Natural killer cell (primary cell): ENCODE results near the gene KARS1. TPM values are rescaled to one million over a fixed set of nuclear protein-coding genes. Genes with fewer than 3 reads are reported as not detected.

Experiments
- ATAC-seq, 3 donors: fragments of 150-1000 bp in 2 of 3; fragments of 200-7000 bp in 1 of 3; cut with Tn5 transposase; 1 replicate in 1 of 3; 2 replicates in 2 of 3; pipeline ENCODE4 v1.10.0; 2021; ENCODE audit warnings: mild to moderate bottlenecking in 2 of 3, moderate library complexity in 2 of 3
- DNase-seq, 2 donors: peaks; one replicate each; pipeline versions ENCODE4 v3.0.0 to v3.0.0-alpha.2; 2013 to 2021; ENCODE audit warnings: mixed read lengths in 1 of 2
- H3K27ac ChIP-seq: one replicate; pipeline ENCODE4 v1.5.1; 2013; ENCODE audit warnings: mild to moderate bottlenecking, low read length
- H3K27me3 ChIP-seq: one replicate; pipeline ENCODE4 v1.6.1; 2013; ENCODE audit warnings: low read length; ENCODE audit not compliant: control insufficient read depth, insufficient read depth
- H3K36me3 ChIP-seq: one replicate; pipeline ENCODE4 v1.6.1; 2013; ENCODE audit warnings: low read length; ENCODE audit not compliant: control insufficient read depth, insufficient read depth
- H3K4me1 ChIP-seq: one replicate; pipeline ENCODE4 v1.6.1; 2013; ENCODE audit warnings: low read length; ENCODE audit not compliant: control insufficient read depth, insufficient read depth
- H3K4me3 ChIP-seq: one replicate; pipeline ENCODE4 v1.5.1; 2013; ENCODE audit warnings: low read length
- H3K9me3 ChIP-seq: one replicate; pipeline ENCODE4 v1.6.1; 2013; ENCODE audit warnings: low read length; ENCODE audit not compliant: control insufficient read depth, insufficient read depth
- H3K27ac Mint-ChIP-seq, 2 donors: one replicate each; pipeline ENCODE4 v1.8.0; 2022; ENCODE audit warnings: mild to moderate bottlenecking in 2 of 2, mixed read lengths in 2 of 2, moderate library complexity in 1 of 2
- H3K27me3 Mint-ChIP-seq, 2 donors: one replicate each; pipeline ENCODE4 v1.8.0; 2022; ENCODE audit warnings: low read depth in 2 of 2, mixed read lengths in 2 of 2
- H3K36me3 Mint-ChIP-seq: one replicate; pipeline ENCODE4 v1.8.0; 2022; ENCODE audit warnings: mixed read lengths
- H3K4me1 Mint-ChIP-seq, 2 donors: one replicate each; pipeline ENCODE4 v1.8.0; 2022; ENCODE audit warnings: mixed read lengths in 2 of 2
- H3K4me3 Mint-ChIP-seq: one replicate; pipeline ENCODE4 v1.8.0; 2022; ENCODE audit warnings: mild to moderate bottlenecking, moderate library complexity, mixed read lengths
- H3K9me3 Mint-ChIP-seq, 2 donors: one replicate each; pipeline ENCODE4 v1.8.0; 2022; ENCODE audit warnings: mixed read lengths in 2 of 2
- WGBS: methylation state at CpG from one replicate; pipeline ENCODE4 v1.1.7; 2013; ENCODE audit warnings: missing lambda C conversion rate; ENCODE audit not compliant: insufficient coverage; 5-methylcytosine and 5-hydroxymethylcytosine counted together
- intact Hi-C: fragments of 100-400 bp; cut with micrococcal nuclease; formaldehyde crosslinking; loops from one replicate; pipeline ENCODE4 v1.14.2; 2022
- total RNA-seq, 4 donors: library from RNA; stranded (reverse); fragments of 120-200 nt in 1 of 4; gene quantifications; one replicate each; pipeline versions ENCODE4 v1.2.3 to v1.2.4, GENCODE V29; 2013 to 2022
- TF ChIP-seq, protein P1 (sequence below): fragments of 200-600 bp; IDR thresholded peaks from one replicate; pipeline ENCODE4 v1.8.0; 2022; ENCODE audit warnings: antibody characterized with exemption

KARS1 gene
- total RNA-seq, 3 donors from 2014 or later (not counting 1 experiment from before 2014, with no cell fraction given), result 102 to 123 (median 114) TPM

DNA sequence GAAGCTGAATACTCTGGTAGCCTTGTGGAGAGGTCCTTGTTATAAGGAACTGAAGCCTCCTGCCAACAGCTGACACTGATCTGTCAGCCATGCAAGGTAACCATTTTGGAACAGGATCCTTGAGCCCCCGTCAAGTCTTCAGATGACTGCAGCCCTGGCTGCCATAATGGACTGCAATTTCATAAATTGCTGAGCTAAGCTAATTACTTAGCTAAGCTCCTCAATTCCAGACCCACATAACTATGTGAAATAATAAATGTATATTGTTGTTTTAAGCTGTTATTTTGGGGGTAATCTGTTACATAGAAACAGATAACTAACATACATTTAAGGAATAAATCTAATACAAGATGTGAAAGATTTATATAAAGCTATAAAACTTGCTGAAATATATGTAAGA lies 41.0 kb downstream of the KARS1 start:
- WGBS, result 100% methylated on average over 1 of the region's 1 CpG

DNA sequence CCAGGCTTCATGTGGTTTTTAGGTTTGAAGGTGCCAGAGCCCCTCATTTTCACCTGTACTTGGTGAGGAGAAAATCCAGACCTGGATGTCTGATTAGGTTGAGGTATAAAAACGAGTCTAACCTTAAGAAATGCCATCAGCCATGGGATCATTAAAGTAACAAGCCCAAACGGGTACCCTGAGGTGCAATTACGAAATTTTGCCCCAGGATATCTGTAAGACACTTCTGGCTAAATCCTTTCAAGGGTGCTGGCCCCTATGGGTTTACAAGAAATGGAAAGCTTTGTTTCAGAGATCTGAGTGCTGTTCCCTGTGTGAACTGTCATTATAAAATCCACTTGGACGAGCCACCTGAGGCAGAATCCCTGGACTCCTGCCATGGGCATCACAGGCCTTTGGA lies 44.2 kb downstream of the KARS1 start:
- no peak overlapping the region for H3K27ac Mint-ChIP-seq
- TF ChIP-seq, protein P1, sequence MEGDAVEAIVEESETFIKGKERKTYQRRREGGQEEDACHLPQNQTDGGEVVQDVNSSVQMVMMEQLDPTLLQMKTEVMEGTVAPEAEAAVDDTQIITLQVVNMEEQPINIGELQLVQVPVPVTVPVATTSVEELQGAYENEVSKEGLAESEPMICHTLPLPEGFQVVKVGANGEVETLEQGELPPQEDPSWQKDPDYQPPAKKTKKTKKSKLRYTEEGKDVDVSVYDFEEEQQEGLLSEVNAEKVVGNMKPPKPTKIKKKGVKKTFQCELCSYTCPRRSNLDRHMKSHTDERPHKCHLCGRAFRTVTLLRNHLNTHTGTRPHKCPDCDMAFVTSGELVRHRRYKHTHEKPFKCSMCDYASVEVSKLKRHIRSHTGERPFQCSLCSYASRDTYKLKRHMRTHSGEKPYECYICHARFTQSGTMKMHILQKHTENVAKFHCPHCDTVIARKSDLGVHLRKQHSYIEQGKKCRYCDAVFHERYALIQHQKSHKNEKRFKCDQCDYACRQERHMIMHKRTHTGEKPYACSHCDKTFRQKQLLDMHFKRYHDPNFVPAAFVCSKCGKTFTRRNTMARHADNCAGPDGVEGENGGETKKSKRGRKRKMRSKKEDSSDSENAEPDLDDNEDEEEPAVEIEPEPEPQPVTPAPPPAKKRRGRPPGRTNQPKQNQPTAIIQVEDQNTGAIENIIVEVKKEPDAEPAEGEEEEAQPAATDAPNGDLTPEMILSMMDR, result no peak
- peaks cover 13% of the 10 kb centered on the region for H3K36me3 Mint-ChIP-seq
- Histone ChIP-seq H3K36me3 (peaks cover 49% of the 10 kb centered on the region), H3K27ac (no peak overlapping the region), H3K9me3 (no peaks in the 10 kb centered on the region), H3K4me3 (no peak overlapping the region), H3K27me3 (no peaks in the 10 kb centered on the region), H3K4me1 (no peaks in the 10 kb centered on the region)
- peaks cover 0 to 5% of the 10 kb centered on the region in 2 donors for H3K4me1 Mint-ChIP-seq
- DNase-seq, result no peak
- no peaks in the 10 kb centered on the region for H3K27me3 Mint-ChIP-seq
- 97% methylated on average over 4 of the region's 4 CpGs for whole genome bisulfite sequencing
- H3K9me3 Mint-ChIP-seq, result no peaks in the 10 kb centered on the region
- intact Hi-C loops, result no loop called here
- H3K4me3 Mint-ChIP-seq, result no peak overlapping the region
- ATAC-seq, result no peak

More for the DNA sequence above, 41.0 kb downstream of the KARS1 start:
- H3K4me1 Mint-ChIP-seq, result peaks cover 0 to 5% of the 10 kb centered on the region in 2 donors
- peaks cover 61% of the 10 kb centered on the region for H3K36me3 ChIP-seq
- peaks cover 13% of the 10 kb centered on the region for H3K36me3 Mint-ChIP-seq
- no peaks in the 10 kb centered on the region for H3K9me3 ChIP-seq
- no peak overlapping the region for H3K4me3 ChIP-seq
- H3K4me1 ChIP-seq, result no peaks in the 10 kb centered on the region
- H3K27me3 Mint-ChIP-seq, result no peaks in the 10 kb centered on the region
- ATAC-seq, result no peak
- no peaks in the 10 kb centered on the region for H3K9me3 Mint-ChIP-seq
- H3K27ac Mint-ChIP-seq, result no peak overlapping the region
- no peak for DNase-seq
- H3K27me3 ChIP-seq, result no peaks in the 10 kb centered on the region
- H3K4me3 Mint-ChIP-seq, result no peak overlapping the region
- TF ChIP-seq, protein P1, result no peak
- intact Hi-C loops, result no loop called here
- H3K27ac ChIP-seq, result no peak overlapping the region

DNA sequence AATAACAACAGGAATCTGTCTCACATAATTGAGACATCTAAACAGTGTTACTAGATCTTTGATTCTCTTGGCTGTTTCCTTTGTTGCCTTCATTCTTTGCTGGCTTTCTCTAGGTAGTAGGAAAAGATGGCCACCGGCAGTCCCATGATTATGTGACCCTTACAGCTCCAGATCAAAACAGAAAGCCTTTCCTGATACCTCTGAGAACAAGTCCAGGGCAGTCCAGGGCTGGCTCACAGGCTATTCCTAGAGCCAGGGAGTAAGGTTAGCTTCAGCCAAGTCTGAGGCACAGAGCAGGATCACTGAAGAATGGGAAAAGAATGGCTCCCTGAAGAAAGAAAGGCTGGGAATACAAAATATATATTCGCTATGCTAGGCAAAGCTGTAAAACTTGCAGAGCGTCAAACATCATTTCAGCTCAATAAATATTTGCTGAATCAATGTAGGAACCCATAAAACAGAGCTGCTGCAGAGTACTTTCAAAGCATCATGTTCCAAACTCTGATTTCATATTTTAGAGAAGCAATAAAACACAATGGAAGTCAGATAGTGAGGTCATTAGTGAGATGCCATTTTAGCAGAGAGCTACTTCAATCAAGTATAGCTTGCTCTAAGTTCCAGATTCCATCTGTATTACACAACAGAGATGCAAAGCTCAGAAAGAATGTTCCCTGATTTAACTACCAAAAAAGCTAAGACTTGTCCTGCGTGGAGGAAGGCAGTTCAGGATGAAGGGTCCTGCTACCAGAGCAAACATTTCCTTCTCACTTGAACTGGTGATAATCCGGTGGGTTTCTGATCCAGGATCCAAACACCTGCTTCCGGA lies 47.8 kb downstream of the KARS1 start:
- Mint-ChIP-seq H3K27me3 (no peaks in the 10 kb centered on the region), H3K27ac (no peak overlapping the region), H3K4me1 (peaks cover 0 to 1% of the 10 kb centered on the region in 2 donors), H3K4me3 (no peak overlapping the region), H3K9me3 (peaks cover 0 to 2% of the 10 kb centered on the region in 2 donors), H3K36me3 (peaks cover 13% of the 10 kb centered on the region)
- no peaks in the 10 kb centered on the region for H3K9me3 ChIP-seq
- no peak overlapping the region for H3K4me3 ChIP-seq
- no peaks in the 10 kb centered on the region for H3K27me3 ChIP-seq
- ATAC-seq, result no peak
- no peaks in the 10 kb centered on the region for H3K4me1 ChIP-seq
- H3K36me3 ChIP-seq, result peaks cover 37% of the 10 kb centered on the region
- over 99% methylated on average over 6 of the region's 6 CpGs for WGBS
- DNase-seq, result no peak
- intact Hi-C loops, result no loop called here
- TF ChIP-seq, protein P1, result no peak
- H3K27ac ChIP-seq, result no peak overlapping the region
